Right hindlimb (tissue), 1 donor: ENCODE data around the gene DPH2.

Source experiments
- DNase-seq: peaks from one replicate; pipeline ENCODE4 v3.0.0-alpha.2; 2018

DPH2 gene, protein sequence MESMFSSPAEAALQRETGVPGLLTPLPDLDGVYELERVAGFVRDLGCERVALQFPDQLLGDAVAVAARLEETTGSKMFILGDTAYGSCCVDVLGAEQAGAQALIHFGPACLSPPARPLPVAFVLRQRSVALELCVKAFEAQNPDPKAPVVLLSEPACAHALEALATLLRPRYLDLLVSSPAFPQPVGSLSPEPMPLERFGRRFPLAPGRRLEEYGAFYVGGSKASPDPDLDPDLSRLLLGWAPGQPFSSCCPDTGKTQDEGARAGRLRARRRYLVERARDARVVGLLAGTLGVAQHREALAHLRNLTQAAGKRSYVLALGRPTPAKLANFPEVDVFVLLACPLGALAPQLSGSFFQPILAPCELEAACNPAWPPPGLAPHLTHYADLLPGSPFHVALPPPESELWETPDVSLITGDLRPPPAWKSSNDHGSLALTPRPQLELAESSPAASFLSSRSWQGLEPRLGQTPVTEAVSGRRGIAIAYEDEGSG

GRCh38 chr1:43969746-43970466 is at the start of gene DPH2:
Gene DPH2, plus strand, starts transcription at chr1:43970010. Its CDS starts 166 bp downstream, at chr1:43970176.
- DNase-seq, result peak; percentile 98

DNA sequence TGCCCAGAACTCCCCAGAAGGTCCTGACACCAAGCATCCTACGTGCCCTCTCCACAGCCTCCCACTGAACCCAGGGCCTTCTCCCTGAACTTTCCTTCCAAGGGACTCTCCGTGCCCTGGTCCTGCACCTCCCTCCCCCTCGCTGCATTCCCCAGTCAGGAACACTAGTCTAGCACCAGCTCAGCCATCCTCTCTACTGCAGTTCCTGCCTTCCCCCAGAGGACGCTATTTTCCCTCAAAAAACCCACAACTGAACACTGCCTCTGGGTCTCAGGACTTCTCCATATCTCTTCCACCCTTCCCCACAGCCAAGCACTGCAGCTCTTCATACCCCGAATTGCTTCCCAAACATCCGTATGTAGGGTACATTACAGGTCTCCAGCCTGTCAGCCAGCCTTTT is 48.8 kb upstream of the DPH2 start:
- no peak for DNase-seq

- DNase-seq, result no peak
Measured at GRCh38 chr1:43924516-43924915, 45.3 kb upstream of the DPH2 start.

GRCh38 chr1:43925846-43926245 is 44.0 kb upstream of the DPH2 start:
- DNase-seq, result no peak

DNA sequence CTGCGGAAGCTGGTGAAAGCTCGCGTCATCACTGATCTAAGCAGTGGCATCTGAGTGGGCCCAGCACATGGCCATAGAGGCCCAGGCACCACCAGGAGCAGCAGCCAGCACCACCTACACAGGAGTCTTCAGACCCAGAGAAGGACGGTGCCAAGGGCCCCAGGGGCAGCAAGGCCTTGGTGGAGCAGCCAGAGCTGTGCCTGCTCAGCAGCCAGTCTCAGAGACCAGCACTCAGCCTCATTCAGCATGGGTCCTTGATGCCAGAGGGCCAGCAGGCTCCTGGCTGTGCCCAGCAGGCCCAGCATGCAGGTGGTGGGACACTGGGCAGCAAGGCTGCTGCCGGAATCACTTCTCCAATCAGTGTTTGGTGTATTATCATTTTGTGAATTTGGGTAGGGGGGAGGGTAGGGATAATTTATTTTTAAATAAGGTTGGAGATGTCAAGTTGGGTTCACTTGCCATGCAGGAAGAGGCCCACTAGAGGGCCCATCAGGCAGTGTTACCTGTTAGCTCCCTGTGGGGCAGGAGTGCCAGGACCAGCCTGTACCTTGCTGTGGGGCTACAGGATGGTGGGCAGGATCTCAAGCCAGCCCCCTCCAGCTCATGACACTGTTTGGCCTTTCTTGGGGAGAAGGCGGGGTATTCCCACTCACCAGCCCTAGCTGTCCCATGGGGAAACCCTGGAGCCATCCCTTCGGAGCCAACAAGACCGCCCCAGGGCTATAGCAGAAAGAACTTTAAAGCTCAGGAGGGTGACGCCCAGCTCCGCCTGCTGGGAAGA is 39.5 kb upstream of the DPH2 start:
- DNase-seq, result no peak

DNA sequence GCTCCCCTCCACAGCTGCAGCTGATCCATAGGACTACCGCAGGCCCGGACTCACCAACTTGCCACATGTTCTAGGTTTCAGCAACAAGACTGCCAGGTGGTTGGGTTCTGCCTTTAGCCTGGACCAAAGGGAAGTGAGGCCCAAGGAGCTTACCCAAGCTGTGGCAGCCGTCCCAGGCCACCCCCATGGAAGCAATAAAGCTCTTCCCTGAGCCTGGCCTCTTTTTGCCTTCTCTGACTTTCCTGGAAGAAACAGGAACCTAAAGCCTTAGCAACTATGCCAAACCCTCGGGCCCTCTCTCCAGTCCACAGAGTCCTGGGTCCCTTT is 38.9 kb upstream of the DPH2 start:
- no peak for DNase-seq

DNA sequence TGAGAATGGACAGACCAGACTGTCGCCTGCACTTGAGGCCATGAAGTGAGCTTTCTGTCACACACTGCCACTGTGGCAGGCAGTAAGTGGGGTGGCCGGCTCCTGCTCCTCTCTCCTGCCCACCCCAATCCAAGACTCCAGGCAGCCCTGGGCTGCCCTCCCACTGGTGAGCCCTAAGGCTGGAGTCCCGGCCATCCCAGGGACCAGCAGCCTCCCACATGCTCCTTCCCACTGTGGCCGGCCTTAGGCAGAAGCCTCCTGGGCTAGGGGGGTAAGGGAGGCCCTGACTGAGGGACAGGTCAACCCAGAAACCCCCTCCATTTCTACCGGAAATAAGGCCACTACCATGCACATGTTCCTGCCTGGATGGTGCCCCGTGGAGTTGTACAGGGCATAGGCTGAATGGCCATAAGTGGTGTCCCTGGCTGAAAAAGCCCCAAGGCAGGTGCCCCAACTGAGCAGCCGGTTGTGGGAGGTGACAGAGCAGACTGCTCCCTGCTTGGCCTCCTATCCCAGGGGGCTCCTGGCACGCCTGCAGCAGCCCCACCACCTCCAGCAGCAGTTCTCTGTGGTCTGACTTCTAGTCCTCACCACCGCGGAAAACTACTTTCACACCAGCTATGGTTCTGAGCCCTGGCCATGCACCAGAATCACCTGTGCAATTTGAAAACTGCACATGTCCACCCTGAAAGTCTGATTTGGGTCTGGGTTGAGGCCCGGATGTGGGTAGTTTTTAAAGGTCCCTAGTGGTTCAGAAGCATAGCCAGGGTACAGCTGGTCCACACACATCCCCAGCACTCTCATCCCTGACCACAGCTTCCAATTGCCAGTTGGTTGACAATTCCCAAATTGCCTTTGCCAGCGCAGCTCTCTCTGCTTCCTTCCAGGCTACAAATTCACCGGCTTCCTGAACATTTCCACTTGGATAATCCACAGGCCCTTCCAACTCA is 37.8 kb upstream of the DPH2 start:
- DNase-seq, result no peak

DNA sequence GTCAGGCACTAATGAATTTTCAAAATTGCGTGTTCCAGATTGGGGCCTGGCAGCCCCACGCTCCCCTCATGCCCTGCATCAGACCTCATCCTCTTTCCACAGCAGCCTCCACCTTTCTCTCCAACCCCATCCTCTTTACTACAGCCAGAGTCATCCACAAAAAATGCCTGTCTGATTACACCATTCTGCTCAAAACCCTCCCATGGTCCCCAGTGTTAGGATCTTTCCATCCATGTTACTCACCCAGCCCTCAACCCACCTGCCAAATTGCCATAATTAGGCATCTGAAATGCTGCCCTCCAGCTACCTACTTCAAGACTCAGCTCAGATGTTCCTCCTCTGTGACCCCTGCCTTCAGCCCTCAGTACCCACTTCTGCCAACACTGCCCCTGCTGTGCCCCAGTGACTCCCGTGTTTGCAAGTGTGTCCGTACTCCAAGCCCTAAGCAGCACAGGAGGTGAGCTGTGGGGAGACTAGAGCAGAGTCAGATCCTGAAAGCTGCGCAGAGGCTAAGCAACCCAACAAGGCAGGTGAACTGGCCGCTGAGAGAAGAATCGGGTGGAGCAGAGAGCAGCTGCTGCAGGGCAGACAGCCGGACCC is 36.9 kb upstream of the DPH2 start:
- DNase-seq, result no peak

DNA sequence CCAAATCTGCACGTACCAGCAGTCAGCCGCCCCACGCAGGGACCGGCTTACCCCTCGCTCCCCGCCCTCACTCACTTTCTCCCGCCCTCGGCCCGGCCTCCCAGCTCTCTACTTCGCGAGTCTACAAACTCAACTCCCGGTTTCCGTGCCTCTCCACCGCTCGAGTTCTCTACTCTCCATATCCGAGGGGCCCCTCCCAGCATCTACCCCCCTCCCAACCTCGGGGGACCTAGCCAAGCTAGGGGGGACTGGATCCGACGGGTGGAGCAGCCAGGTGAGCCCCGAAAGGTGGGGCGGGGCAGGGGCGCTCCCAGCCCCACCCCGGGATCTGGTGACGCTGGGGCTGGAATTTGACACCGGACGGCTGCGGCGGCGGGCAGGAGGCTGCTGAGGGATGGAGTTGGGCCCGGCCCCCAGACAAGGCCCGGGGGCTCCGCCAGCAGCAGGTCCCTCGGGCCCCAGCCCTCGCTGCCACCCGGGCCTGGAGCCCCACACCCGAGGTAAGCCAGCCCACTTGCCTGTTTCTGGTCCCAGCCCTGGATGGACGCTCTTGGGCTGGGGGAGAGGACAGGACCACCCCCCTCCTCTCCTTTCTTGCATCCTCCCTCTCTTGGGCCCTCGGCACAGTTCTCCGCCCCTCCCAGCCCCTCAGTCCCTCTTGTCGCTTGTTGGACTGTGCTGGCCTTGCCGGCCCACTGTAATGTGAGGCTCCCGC is 36.3 kb upstream of the DPH2 start, which contains the start of gene ARTN:
ARTN (plus strand) TSS at position 416 of the 715 bp plus-strand sequence. CDS start 1,856 bp downstream, outside the sequence.
- DNase-seq, result peak; percentile 57

DNA sequence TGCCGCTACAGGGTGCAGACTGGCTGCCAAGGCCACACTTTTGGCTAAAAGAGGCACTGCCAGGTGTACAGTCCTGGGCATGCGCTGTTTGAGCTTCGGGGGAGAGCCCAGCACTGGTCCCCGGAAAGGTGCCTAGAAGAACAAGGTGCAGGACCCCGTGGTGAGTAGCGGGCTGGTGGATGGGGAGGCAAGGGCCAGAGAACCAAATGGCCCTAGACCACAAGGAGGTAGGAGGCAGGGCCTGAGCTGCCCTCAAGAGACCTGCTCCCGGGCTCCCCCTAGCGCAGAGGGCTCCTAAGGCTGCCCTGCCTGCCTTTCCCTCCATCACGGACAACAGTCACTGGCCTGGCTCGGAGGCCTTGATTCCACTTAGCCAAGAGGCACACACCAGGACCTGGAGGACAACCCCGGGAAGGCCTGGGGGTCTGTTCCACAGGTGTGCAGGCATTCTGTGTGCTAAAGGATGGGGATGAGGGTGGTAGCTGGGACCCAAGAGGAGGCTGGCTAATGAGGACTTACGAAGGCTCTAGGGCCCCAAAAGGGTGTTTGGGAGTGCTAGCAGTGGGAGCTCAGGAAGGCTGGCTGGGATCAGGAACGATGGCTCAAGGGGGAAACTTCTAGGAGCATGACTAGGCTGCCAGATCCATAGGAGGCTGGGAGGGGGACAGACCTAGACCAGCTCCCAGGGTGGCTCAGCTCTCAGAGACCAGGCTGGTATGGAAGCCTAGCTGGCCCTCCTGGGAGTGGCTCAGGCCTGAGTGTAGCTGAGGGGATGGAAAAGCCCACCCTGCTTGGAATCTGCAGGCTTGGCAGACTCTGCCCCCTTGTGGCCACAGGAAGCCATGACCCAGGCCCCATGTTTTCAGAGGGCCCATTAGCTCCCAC is 35.5 kb upstream of the DPH2 start:
- peak; percentile 81 for DNase-seq

GRCh38 chr1:43934986-43935324 is 34.9 kb upstream of the DPH2 start:
- no peak for DNase-seq

DNA sequence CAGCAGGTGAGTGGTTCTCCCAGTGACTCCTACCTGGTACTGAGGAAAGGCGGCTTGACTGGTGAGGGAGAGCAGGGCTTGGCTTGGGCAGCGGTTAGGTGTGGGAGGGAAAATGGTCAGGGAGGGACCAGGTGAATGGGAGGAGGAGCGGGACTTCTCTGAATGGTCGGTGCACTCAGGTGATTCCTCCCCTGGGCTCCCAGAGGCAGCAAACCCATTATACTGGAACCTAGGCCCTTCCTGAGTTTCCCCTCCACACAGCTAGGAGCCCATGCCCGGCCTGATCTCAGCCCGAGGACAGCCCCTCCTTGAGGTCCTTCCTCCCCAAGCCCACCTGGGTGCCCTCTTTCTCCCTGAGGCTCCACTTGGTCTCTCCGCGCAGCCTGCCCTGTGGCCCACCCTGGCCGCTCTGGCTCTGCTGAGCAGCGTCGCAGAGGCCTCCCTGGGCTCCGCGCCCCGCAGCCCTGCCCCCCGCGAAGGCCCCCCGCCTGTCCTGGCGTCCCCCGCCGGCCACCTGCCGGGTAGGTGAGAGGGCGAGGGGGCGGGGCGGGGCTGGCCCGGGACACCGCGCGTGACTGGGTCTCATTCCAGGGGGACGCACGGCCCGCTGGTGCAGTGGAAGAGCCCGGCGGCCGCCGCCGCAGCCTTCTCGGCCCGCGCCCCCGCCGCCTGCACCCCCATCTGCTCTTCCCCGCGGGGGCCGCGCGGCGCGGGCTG is 33.9 kb upstream of the DPH2 start:
- DNase-seq, result no peak

DNA sequence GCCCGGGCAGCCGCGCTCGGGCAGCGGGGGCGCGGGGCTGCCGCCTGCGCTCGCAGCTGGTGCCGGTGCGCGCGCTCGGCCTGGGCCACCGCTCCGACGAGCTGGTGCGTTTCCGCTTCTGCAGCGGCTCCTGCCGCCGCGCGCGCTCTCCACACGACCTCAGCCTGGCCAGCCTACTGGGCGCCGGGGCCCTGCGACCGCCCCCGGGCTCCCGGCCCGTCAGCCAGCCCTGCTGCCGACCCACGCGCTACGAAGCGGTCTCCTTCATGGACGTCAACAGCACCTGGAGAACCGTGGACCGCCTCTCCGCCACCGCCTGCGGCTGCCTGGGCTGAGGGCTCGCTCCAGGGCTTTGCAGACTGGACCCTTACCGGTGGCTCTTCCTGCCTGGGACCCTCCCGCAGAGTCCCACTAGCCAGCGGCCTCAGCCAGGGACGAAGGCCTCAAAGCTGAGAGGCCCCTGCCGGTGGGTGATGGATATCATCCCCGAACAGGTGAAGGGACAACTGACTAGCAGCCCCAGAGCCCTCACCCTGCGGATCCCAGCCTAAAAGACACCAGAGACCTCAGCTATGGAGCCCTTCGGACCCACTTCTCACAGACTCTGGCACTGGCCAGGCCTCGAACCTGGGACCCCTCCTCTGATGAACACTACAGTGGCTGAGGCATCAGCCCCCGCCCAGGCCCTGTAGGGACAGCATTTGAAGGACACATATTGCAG is 33.2 kb upstream of the DPH2 start:
- DNase-seq, result peak; percentile 58

DNA sequence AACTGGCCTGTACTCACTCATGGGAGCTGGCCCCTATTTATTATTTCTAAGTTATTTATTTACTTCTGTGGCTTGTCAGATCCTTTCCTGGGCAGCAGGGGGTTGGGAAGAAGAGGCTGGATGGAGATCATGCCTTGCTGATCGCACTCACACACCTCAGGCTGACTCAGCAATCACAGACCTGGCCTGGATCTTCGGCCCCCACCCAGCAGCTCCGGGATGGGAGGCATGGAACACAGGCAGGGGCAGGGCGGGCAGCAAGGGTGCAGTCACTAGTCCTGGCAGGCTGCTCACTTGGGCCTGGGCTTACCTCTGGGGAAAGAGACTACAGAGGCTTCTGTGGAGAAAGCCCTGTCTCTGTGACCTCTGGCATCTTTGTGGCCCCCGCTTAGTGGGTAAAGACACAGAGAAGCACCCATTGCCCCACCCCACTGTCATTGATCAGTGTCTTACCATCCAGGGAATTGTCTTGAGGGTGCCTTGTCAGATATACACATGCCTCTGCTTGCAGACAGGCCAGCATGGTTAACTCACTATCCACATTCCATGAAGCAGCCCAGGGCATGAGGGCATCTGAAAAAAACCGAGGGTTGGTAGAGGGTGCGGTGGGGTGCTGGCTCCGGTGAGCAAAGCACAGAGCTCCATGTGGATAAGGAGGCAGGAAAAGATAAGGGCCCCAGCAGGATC is 32.5 kb upstream of the DPH2 start:
- DNase-seq, result no peak

- no peak for DNase-seq
Measured at GRCh38 chr1:43938383-43938782, 31.4 kb upstream of the DPH2 start.

DNA sequence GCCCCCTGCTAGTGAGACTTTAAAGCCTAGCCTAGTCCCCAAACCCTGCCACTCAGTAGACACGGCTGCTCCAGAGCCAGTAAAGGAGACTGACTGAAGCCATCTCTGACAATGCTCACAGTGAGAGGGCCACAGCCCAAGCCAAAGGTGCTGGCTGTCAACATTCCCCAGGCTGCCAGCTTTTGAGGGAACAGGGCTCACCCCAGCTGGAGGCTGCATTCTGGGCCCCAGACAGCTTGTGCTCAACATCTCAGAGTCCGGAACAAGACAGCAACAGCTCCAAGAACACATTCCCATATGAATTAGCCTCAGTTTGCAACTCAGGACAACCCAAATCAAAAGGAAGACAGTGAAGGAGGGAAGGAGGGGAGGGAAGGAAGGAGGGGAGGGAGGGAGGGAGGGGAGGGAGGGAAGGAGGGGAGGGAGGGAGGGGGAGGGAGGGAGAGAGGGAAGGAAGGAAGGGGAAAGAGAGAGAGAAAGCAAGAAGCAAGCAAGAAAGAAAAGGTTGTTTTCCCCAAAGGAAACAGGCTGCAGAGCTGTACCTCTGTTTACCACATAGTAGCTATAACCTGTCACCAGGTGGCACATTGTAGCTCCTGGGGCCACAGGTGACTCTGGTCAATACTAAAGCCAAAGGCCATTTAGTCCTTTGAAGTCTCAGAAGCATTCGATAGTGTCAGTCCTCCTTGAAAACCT is 30.8 kb upstream of the DPH2 start:
- DNase-seq, result no peak

GRCh38 chr1:43942411-43942810 is 27.4 kb upstream of the DPH2 start:
- no peak for DNase-seq
